Measurements from ENCODE around the gene NTM.

DNA sequence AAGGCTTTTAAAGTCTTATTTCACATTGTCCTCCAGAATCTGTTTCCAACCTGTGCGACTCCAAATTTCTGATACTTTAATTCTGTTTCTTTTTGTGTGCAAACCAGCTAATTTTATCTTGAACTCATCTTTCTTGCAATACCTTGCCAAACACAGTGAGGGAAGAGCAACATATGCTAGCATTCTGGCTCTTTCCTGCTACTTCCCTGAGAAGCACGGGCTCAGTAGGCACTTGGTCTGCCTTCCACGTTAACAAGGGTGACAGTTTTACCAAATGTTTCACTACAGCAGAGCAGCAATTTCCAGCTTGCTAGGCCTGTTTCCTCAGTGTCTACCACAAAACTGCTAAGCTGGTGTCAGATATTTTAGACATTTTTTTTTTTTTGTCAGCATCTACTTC is 405.8 kb downstream of the NTM start:
- TF ChIP-seq, protein P1, sequence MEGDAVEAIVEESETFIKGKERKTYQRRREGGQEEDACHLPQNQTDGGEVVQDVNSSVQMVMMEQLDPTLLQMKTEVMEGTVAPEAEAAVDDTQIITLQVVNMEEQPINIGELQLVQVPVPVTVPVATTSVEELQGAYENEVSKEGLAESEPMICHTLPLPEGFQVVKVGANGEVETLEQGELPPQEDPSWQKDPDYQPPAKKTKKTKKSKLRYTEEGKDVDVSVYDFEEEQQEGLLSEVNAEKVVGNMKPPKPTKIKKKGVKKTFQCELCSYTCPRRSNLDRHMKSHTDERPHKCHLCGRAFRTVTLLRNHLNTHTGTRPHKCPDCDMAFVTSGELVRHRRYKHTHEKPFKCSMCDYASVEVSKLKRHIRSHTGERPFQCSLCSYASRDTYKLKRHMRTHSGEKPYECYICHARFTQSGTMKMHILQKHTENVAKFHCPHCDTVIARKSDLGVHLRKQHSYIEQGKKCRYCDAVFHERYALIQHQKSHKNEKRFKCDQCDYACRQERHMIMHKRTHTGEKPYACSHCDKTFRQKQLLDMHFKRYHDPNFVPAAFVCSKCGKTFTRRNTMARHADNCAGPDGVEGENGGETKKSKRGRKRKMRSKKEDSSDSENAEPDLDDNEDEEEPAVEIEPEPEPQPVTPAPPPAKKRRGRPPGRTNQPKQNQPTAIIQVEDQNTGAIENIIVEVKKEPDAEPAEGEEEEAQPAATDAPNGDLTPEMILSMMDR (optimal IDR thresholded peaks at IDR 0.05 in 1 of 3, IDR thresholded peaks at IDR 0.05 in 1 of 3, conservative IDR thresholded peaks at IDR 0.05 in 1 of 3; ENCODE audit: extremely low read depth in 1 of 3, insufficient read depth in 2 of 3, low read length in 3 of 3) = no peak
- TF ChIP-seq EZH2 (IDR thresholded peaks at IDR 0.05; ENCODE audit: low read length) = no peak
